GM18526 (cell line): ENCODE measurements around the gene MYH9.

ENCODE experiments used
- POLR2A ChIP-seq: IDR thresholded peaks from 3 replicates; pipeline ENCODE4 v1.6.1; 2011; ENCODE audit not compliant: insufficient read length; ENCODE audit errors: extremely low read depth

MYH9 gene

GRCh38 chr22:36419177-36419911 lies 31.6 kb upstream of the MYH9 start:
- TF ChIP-seq POLR2A: no peak

- no peak for TF ChIP-seq POLR2A
Measured at GRCh38 chr22:36417281-36417686, 29.5 kb upstream of the MYH9 start.

DNA sequence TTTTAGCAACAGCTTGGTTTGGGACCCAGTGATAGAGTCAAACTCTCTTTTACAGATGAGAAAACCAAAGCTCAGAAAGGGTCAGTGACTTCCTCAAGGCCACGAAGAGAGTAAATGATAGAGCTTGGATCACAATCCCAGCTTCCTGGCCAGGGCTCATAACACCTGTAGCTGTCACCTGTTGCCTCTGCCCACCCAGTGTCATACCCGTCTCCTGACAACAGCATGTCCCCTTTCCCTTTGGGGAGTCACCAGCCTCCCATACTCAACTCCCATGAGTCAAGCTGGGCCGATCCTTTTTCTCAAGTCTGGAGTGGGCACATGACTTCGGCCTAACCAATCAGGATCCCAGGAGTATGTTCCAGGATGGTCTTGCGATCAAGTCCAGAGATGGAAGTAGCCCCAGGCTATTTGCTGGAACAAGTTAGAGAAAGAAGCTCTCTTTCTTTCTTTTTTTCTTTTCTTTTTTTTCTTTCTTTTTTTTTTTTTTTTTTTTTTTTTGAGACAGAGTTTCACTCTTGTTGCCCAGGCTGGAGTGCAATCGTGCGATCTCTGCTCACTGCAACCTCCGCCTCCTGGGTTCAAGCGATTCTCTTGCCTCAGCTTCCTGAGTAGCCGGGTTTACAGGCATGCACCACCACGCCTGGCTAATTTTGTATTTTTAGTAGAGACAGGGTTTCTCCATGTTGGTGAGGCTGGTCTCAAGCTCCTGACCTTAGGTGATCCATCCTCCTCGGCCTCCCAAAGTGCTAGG lies 27.8 kb upstream of the MYH9 start:
- no peak for TF ChIP-seq POLR2A

DNA sequence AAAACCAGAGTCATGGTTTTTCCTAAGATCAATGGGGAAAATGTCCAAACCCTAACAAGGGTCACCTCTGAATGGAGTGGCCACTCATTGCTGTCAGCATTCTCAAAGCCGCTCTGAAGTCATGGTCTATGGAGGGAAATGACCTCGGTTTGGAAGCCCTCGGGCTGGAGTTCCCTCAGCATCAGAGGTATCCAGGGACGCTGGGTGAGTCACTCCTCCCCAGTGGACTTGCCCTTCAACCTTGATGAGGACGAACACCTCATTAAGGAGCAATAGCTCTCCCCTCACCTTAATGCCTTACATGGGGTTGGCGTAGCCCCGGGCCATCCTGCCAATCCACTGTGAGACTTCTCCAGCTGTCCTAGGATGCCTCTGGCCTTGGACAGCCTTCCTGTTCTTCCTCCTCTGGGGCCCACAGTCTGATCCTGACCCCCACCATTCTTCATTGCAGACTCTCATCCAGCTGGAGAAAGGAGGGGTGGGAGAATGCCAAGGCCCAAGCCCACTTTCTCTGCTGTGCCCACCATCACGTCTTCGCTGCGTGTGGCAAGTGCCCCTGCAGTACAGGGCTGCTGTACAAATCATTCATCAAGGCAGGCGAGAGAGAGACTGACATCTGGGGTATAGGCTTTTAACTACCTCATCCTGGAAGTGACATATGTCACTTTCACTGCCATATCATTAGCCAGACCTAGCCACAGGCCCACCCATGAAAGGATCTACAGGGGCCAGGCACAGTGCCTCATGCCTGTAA lies 25.4 kb upstream of the MYH9 start:
- no peak for TF ChIP-seq POLR2A

DNA sequence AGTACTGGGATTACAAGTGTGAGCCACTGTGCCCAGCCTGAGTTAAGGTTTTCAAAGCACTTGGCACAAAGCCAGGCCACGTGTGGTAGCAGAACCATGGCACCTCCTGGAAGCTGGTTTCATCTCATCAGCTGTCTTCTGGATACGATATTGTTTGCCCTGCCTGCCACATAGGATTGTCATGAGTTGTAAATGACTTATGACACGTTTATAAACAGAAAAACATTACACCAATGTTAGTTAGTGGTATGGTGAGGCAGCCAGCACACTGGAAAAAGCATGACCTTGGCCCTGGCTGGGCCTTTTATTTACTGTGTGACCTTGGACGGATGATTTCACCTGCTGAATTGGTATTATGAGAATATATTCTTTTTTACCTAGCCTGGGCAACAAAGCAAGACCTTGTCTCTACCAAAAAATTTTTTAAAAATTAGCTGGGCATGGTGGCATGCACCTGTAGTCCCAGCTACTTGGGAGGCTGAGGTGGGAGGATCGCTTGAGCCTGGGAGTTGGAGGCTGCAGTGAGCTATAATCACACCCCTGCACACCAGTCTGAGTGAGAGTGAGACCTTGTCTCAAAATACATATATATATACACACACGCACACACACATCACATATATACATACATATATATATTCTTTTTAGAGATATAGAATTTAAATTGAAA lies 24.0 kb upstream of the MYH9 start:
- no peak for TF ChIP-seq POLR2A

- peak; percentile 60 for TF ChIP-seq POLR2A
Measured at GRCh38 chr22:36409911-36410756, 22.4 kb upstream of the MYH9 start.

DNA sequence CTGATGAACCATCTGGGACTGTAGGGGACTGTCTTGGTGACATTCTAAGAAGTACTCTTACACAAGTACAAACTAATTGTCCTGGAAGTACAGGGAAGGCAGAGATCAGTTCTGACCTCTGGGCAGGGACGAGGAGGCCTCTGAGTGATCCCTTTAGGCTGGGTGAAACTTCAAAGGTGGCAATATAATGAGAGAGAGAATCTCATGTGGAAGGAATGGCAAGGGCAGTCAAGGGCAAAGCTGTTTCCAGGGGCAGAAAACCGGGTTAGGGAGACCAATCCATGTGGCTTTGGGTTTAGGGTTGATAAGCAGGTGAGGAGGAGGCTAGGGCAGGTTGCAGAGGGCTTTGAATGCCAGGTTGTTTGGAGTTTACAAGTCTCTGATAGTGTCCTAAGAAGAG lies 21.3 kb upstream of the MYH9 start:
- TF ChIP-seq POLR2A: no peak

DNA sequence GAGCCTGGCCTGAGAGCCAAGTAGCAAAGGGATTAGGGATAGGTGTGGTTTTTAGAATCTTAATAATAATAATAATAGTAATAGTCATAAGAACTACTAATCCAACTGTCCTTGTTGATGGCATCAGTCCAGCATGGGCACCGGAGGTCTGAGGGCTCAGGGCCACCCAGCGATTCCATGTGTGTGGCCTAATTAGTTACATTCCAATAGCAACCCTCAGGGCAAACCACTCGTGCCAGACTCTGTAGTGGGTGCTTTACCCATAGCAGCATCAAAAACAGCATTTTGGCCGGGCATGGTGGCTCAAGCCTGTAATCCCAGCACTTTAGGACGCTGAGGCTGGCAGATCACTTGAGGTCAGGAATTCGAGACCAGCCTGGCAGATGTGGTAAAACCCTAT lies 19.0 kb upstream of the MYH9 start:
- no peak for TF ChIP-seq POLR2A

DNA sequence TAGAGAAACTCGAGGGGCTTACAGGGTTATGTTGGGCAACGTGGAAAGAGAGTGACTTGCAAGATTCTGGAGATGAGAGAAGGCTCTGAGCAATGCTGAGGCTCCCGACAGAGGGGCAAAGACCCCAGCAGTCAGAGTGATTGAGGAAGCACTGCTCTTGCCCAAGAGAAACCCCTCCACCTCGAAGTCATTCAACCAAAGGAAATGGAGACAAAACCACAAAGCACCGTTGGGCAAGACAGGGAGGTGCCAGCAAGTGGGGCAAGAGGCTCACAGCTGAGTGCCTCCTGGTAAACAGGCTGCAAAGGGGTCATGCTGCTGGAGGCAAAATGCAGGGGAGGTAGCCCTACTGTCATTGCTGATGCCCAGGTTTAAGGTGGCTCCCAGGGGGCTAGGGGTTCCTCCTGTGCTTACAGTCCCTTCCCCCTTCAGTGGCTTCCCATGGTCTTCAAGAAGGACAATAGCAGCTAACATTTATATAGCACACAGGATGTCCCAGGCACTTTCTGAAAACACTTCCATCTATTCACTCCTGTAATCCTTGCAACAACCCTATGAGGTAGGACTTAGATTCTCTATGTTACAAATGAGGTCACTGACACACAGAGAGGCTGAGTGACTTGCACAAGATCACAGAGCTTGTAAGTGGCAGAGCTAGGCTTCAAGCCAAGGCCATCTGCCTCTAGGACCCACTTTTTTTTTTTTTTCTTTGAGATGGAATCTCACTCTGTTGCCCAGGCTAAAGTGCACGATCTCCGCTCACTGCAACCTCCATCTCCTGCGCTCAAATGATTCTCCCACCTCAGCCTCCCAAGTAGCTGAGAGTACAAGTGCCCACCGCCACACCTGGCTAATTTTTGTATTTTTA lies 18.1 kb upstream of the MYH9 start:
- TF ChIP-seq POLR2A: no peak

DNA sequence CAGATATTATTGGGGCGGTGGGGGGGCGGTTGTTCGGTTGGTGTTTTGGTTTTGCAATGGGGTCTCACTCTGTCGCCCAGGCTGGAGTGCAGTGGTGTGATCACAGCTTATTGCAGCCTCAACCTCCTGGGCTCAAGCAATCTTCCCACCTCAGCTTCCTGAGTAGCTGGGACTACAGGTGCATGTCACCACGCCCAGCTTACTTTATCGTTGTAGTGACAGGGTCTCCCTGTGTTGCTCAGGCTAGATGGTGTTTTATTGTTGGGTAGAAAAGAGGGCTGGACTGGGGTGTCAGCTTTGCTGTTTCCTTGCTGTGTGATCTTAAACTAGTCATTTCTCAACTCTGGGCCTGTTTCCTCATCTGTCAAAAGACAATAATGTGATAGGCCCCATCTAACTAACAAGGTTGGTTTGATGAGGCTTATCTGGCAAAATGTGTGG lies 17.5 kb upstream of the MYH9 start:
- TF ChIP-seq POLR2A: no peak

GRCh38 chr22:36404446-36404845 lies 16.7 kb upstream of the MYH9 start:
- no peak for TF ChIP-seq POLR2A

DNA sequence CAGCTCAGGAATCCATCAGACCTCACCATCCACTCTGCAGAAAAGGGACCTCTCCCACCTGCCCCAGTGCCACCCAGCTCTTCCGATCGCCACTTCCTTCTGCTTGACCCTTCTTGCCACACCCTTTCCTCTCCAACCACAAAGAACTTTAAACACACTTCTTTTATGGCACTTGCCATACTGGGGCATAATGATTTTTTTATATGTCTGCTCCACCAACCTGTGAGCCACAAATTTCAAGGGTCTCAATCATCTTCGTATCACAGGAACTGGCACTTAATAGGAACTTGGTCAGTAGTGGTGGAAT lies 11.7 kb upstream of the MYH9 start:
- no peak for TF ChIP-seq POLR2A

DNA sequence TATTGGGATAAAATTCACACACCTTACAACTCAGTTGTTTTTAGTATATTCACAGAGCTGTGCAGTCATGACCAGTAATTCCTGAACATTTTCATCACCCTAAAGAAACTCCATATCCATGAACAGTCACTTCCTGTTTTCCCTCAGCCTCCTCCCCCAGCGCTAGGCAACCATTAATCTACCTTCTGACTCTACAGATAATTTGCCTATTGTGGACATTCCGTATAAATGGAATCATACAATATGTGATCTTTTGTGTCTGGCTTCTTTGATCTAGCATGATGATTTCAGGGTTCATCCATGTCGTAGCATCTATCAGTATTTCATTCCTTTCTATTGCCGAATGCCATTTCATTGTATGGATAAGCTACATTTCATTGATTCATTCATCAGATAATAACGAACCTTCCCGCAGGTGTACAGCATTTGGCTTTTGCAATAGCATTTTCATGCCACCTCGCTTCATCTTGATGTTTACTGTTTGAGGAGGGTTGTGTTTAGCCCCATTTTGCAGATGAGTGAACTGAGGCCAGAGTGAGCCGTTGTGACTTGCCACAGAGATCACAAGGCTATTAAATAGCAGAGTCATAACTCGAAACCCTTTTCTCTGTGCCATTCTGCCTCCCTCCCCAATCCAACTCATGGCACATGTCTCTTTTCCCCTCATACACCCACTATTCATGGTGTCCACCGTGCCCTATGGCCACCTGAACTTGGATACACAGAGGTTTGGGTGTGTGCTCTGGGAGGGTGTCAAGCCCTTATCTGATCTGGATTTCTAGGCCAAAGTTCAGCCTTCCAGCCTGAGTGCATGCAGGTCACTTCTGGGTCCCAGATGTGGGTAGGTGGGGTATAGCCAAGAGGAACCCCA lies 11.1 kb upstream of the MYH9 start:
- no peak for TF ChIP-seq POLR2A
